ENCODE results near the gene POU2F1.

The POU2F1 gene

DNA sequence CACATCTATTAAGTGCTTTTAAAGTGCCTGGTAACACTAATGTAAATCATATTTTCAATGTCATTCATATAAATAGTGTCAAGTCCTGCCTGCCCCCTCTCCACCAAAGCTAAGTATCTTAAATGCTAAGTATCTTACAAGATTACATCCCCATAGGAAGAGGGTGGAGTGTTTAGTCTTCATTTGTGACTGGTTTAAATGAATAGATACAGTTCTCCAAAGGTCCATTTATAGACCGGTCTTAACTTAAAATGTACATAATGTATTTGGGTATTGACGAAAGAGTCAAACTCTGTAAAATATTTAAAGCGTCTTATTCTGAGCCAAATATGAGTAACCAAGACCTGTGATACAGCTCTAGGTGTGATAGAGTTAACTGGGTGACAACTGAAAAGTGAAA lies 60.2 kb downstream of the POU2F1 start:
- Histone ChIP-seq H3K9me2 (replicated peaks; ENCODE audit: insufficient read depth, low read length) (no peaks in the 10 kb centered on the region), H3K27me3 (ENCODE audit: low read length) (no peaks in the 10 kb centered on the region), H3K27ac (ENCODE audit: low read depth, low read length) (no peak overlapping the region), H3K4me2 (ENCODE audit: low read depth, low read length, poor library complexity, severe bottlenecking) (no peak overlapping the region), H4K20me1 (ENCODE audit: low read depth, low read length) (no peaks in the 10 kb centered on the region), H3K9me3 (ENCODE audit: insufficient read depth, low read length) (no peaks in the 10 kb centered on the region), H3K36me3 (ENCODE audit: low read length) (no peaks in the 10 kb centered on the region), H3K79me2 (ENCODE audit: insufficient read depth, low read length) (no peaks in the 10 kb centered on the region), H2AFZ (ENCODE audit: low read depth, low read length, severe bottlenecking) (no peak overlapping the region), H3F3A (ENCODE audit: insufficient read depth) (no peaks in the 10 kb centered on the region), H3K9ac (ENCODE audit: low read length) (no peak overlapping the region), H3K4me3 (ENCODE audit: insufficient read depth, low read length, poor library complexity, severe bottlenecking) (no peak overlapping the region)
- TF ChIP-seq EZH2phosphoT487 (conservative IDR thresholded peaks at IDR 0.05; ENCODE audit: low read length) = no peak
- TF ChIP-seq, protein P1, sequence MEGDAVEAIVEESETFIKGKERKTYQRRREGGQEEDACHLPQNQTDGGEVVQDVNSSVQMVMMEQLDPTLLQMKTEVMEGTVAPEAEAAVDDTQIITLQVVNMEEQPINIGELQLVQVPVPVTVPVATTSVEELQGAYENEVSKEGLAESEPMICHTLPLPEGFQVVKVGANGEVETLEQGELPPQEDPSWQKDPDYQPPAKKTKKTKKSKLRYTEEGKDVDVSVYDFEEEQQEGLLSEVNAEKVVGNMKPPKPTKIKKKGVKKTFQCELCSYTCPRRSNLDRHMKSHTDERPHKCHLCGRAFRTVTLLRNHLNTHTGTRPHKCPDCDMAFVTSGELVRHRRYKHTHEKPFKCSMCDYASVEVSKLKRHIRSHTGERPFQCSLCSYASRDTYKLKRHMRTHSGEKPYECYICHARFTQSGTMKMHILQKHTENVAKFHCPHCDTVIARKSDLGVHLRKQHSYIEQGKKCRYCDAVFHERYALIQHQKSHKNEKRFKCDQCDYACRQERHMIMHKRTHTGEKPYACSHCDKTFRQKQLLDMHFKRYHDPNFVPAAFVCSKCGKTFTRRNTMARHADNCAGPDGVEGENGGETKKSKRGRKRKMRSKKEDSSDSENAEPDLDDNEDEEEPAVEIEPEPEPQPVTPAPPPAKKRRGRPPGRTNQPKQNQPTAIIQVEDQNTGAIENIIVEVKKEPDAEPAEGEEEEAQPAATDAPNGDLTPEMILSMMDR (IDR thresholded peaks at IDR 0.05; ENCODE audit: insufficient read depth, low read length, poor library complexity, severe bottlenecking) = no peak

- no peak overlapping the region for H3K4me2 ChIP-seq (ENCODE audit: low read depth, low read length, poor library complexity, severe bottlenecking)
- no peaks in the 10 kb centered on the region for H3K9me2 ChIP-seq (replicated peaks; ENCODE audit: insufficient read depth, low read length)
- H3K36me3 ChIP-seq (ENCODE audit: low read length) = no peaks in the 10 kb centered on the region
- no peaks in the 10 kb centered on the region for H3K79me2 ChIP-seq (ENCODE audit: insufficient read depth, low read length)
- H4K20me1 ChIP-seq (ENCODE audit: low read depth, low read length) = no peaks in the 10 kb centered on the region
- no peaks in the 10 kb centered on the region for H3K9me3 ChIP-seq (ENCODE audit: insufficient read depth, low read length)
- no peak overlapping the region for H2AFZ ChIP-seq (ENCODE audit: low read depth, low read length, severe bottlenecking)
- TF ChIP-seq EZH2phosphoT487 (conservative IDR thresholded peaks at IDR 0.05; ENCODE audit: low read length) = no peak
- TF ChIP-seq, protein P1 (IDR thresholded peaks at IDR 0.05; ENCODE audit: insufficient read depth, low read length, poor library complexity, severe bottlenecking) = no peak
- H3K4me3 ChIP-seq (ENCODE audit: insufficient read depth, low read length, poor library complexity, severe bottlenecking) = no peak overlapping the region
- no peaks in the 10 kb centered on the region for H3F3A ChIP-seq (ENCODE audit: insufficient read depth)
- no peak overlapping the region for H3K27ac ChIP-seq (ENCODE audit: low read depth, low read length)
- no peak overlapping the region for H3K9ac ChIP-seq (ENCODE audit: low read length)
- H3K27me3 ChIP-seq (ENCODE audit: low read length) = no peaks in the 10 kb centered on the region
Observed at GRCh38 chr1:167288390-167289074, 67.8 kb downstream of the POU2F1 start.

DNA sequence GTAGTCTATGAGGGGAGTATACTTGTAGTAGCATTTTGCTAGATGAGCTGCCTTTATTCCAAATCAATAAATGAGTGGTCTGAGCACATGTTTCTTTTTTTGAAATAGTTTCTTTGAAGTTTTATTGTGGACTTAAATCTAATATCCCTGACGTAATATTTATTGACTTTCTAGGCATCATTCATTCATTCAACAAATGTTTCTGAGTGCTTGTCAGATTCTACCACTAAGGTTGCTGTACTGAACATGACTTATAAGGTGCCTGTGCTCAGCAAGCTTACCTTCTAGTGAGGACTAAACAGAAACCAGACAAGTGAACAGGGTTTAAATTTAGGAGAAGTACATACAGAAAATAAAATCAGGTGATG lies 68.4 kb downstream of the POU2F1 start:
- H3K9ac ChIP-seq (ENCODE audit: low read length) = no peak overlapping the region
- no peak for TF ChIP-seq EZH2phosphoT487 (conservative IDR thresholded peaks at IDR 0.05; ENCODE audit: low read length)
- TF ChIP-seq, protein P1 (IDR thresholded peaks at IDR 0.05; ENCODE audit: insufficient read depth, low read length, poor library complexity, severe bottlenecking) = no peak
- no peaks in the 10 kb centered on the region for H3K9me3 ChIP-seq (ENCODE audit: insufficient read depth, low read length)
- H3K9me2 ChIP-seq (replicated peaks; ENCODE audit: insufficient read depth, low read length) = no peaks in the 10 kb centered on the region
- no peak overlapping the region for H3K4me2 ChIP-seq (ENCODE audit: low read depth, low read length, poor library complexity, severe bottlenecking)
- no peaks in the 10 kb centered on the region for H3K79me2 ChIP-seq (ENCODE audit: insufficient read depth, low read length)
- H2AFZ ChIP-seq (ENCODE audit: low read depth, low read length, severe bottlenecking) = no peak overlapping the region
- H3K36me3 ChIP-seq (ENCODE audit: low read length) = no peaks in the 10 kb centered on the region
- H3K27me3 ChIP-seq (ENCODE audit: low read length) = no peaks in the 10 kb centered on the region
- no peak overlapping the region for H3K27ac ChIP-seq (ENCODE audit: low read depth, low read length)
- H3K4me3 ChIP-seq (ENCODE audit: insufficient read depth, low read length, poor library complexity, severe bottlenecking) = no peak overlapping the region
- no peaks in the 10 kb centered on the region for H3F3A ChIP-seq (ENCODE audit: insufficient read depth)
- H4K20me1 ChIP-seq (ENCODE audit: low read depth, low read length) = no peaks in the 10 kb centered on the region

Measured in SU-DHL-6 (cell line).